ENCODE results near the gene PLPPR3. TPM values are rescaled to one million over a fixed set of nuclear protein-coding genes. Genes with fewer than 3 reads are reported as not detected.

PLPPR3 gene
- total RNA-seq, 1 experiment from 2014 or later, result 57.9 TPM

- peak overlapping the region in 1 of 3 experiments; percentile 27; a peak in 1 of 7 replicates for H3K27ac Mint-ChIP-seq
- no peak overlapping the region for H4K5ac ChIP-seq (ENCODE audit: insufficient read length, low read depth, low read length)
- no peaks in the 10 kb centered on the region for H3K4me1 Mint-ChIP-seq
- no peak overlapping the region for H3K18ac ChIP-seq (ENCODE audit: insufficient read length, low read depth, low read length)
- no peak overlapping the region for H3K4me2 ChIP-seq (ENCODE audit: insufficient read depth, insufficient read length, low read length)
- H2BK15ac ChIP-seq (ENCODE audit: low read depth, low read length), result no peak overlapping the region
- no peaks in the 10 kb centered on the region for H3K27me3 ChIP-seq (ENCODE audit: insufficient read depth, low read length)
- no peak overlapping the region for H3K27ac ChIP-seq (ENCODE audit: insufficient read length, low read depth, low read length)
- no peak overlapping the region for H2AFZ ChIP-seq (ENCODE audit: low read length)
- H3K9me3 Mint-ChIP-seq, result no peaks in the 10 kb centered on the region
- H4K20me1 ChIP-seq (ENCODE audit: control insufficient read depth, insufficient read depth, insufficient read length), result no peaks in the 10 kb centered on the region
- no peak for DNase-seq
- H3K36me3 Mint-ChIP-seq (ENCODE audit: insufficient read depth in 1 of 3, low read depth in 3 of 3), result no peaks in the 10 kb centered on the region
- H3K79me2 ChIP-seq (ENCODE audit: insufficient read depth, low read length), result no peaks in the 10 kb centered on the region
- no peak overlapping the region for H4K91ac ChIP-seq (ENCODE audit: insufficient read length, low read depth, low read length)
- peaks cover 3% of the 10 kb centered on the region for H3K27me3 Mint-ChIP-seq (ENCODE audit: low read depth)
- H2BK5ac ChIP-seq (ENCODE audit: insufficient read length, low read length), result no peak overlapping the region
- no peaks in the 10 kb centered on the region for H3K9me3 ChIP-seq (ENCODE audit: control insufficient read depth, low read depth, low read length)
- no CpG with 5 or more reads among the region's 6 CpGs for WGBS (ENCODE audit: extremely low coverage, insufficient read length, low lambda C conversion rate)
- H2BK12ac ChIP-seq (ENCODE audit: insufficient read length, low read depth, low read length), result no peak overlapping the region
- H3K79me1 ChIP-seq (ENCODE audit: insufficient read depth, low read depth, low read length, poor library complexity, severe bottlenecking), result no peaks in the 10 kb centered on the region
- H2BK20ac ChIP-seq (ENCODE audit: low read depth, low read length, poor library complexity, severe bottlenecking), result no peak overlapping the region
- H3K23ac ChIP-seq (ENCODE audit: insufficient read length, low read depth, low read length), result no peak overlapping the region
- no peak overlapping the region for H2AK5ac ChIP-seq (ENCODE audit: insufficient read length, low read length)
- H3T11ph ChIP-seq (ENCODE audit: low read length), result no peak overlapping the region
- no peak overlapping the region for H3K56ac ChIP-seq (ENCODE audit: insufficient read length, low read depth, low read length)
- no peaks in the 10 kb centered on the region for H3K4me1 ChIP-seq (ENCODE audit: insufficient read depth, low read length)
- no peak overlapping the region for H3K4me3 Mint-ChIP-seq
- no peak overlapping the region for H3K9ac ChIP-seq (ENCODE audit: extremely low read depth, insufficient read length, low read length)
- H3K4ac ChIP-seq (ENCODE audit: low read depth, low read length), result no peak overlapping the region
- H4K8ac ChIP-seq (replicated peaks; ENCODE audit: insufficient read length, low read depth, low read length), result no peak overlapping the region
- H2BK120ac ChIP-seq (ENCODE audit: low read depth, low read length, poor library complexity, severe bottlenecking), result no peak overlapping the region
- H3K14ac ChIP-seq (ENCODE audit: insufficient read depth, low read length), result no peak overlapping the region
- no peak for TF ChIP-seq CTCF (conservative IDR thresholded peaks at IDR 0.05)
- no peaks in the 10 kb centered on the region for H3K23me2 ChIP-seq (ENCODE audit: insufficient read length, low read depth, low read length, poor library complexity, severe bottlenecking)
Observed at GRCh38 chr19:769616-770015, 52.1 kb downstream of the PLPPR3 start.

All from H9 (cell line).